NT2/D1 (cell line): Measurements from ENCODE around the gene ZP2.

ENCODE experiments used
- SUZ12 ChIP-seq: IDR thresholded peaks from 2 replicates; pipeline ENCODE4 v1.6.1; 2011; ENCODE audit not compliant: insufficient read length, insufficient read depth; ENCODE audit errors: extremely low read depth
- YY1 ChIP-seq: IDR thresholded peaks from 2 replicates; pipeline ENCODE4 v1.6.1; 2011; ENCODE audit not compliant: insufficient read length, insufficient read depth
- ZNF274 ChIP-seq: IDR thresholded peaks from 2 replicates; pipeline ENCODE4 v1.6.1; 2011; ENCODE audit warnings: mild to moderate bottlenecking, low read depth, low read length

GRCh38 chr16:21222495-21223337 lies 11.3 kb upstream of the ZP2 start:
- no peak for TF ChIP-seq ZNF274
- no peak for TF ChIP-seq YY1
- no peak for TF ChIP-seq SUZ12
